SKM-1 treated with dmso at 0.1 percent for 144 hours (cell line): ENCODE data around the gene FAM98C.
"Not testable (repeated sequence)": the region's sequence is repeated elsewhere in the genome, so short reads cannot be mapped to it uniquely, and the experiment has no call there.

Experiments
- DNase-seq: peaks from one replicate; lab custom pipeline; 2025; ENCODE audit not compliant: unreplicated experiment; lab: John Stamatoyannopoulos, UW

Gene FAM98C

GRCh38 chr19:38402967-38403674 lies at the start of gene FAM98C:
FAM98C (plus strand) TSS chr19:38403093; CDS start chr19:38403154, 61 bp downstream.
- DNase-seq, result peak; percentile 93

- no peak for DNase-seq
Measured at GRCh38 chr19:38355728-38356725, 46.9 kb upstream of the FAM98C start.

- DNase-seq, result no peak
Measured at GRCh38 chr19:38358071-38358470, 44.8 kb upstream of the FAM98C start.

GRCh38 chr19:38359242-38360021 lies 43.5 kb upstream of the FAM98C start:
- no peak for DNase-seq

- DNase-seq, result no peak
Measured at GRCh38 chr19:38360351-38360750, 42.5 kb upstream of the FAM98C start.

- no peak for DNase-seq
Measured at GRCh38 chr19:38360839-38361631, 41.9 kb upstream of the FAM98C start.

- DNase-seq, result peak; percentile 5
Measured at GRCh38 chr19:38361633-38362075, 41.2 kb upstream of the FAM98C start.

GRCh38 chr19:38362076-38362945 lies 40.6 kb upstream of the FAM98C start:
- no peak for DNase-seq

- not testable (repeated sequence) for DNase-seq
Measured at GRCh38 chr19:38362946-38363688, 39.8 kb upstream of the FAM98C start.

- no peak for DNase-seq
Measured at GRCh38 chr19:38367041-38367440, 35.9 kb upstream of the FAM98C start.

- DNase-seq, result no peak
Measured at GRCh38 chr19:38369584-38369983, 33.3 kb upstream of the FAM98C start.

GRCh38 chr19:38370299-38370698 lies 32.6 kb upstream of the FAM98C start:
- no peak for DNase-seq

GRCh38 chr19:38371081-38371480 lies 31.8 kb upstream of the FAM98C start:
- no peak for DNase-seq

GRCh38 chr19:38373907-38374331 lies 29.0 kb upstream of the FAM98C start:
- no peak for DNase-seq

GRCh38 chr19:38374332-38375097 lies 28.4 kb upstream of the FAM98C start, which contains the start of gene PSMD8:
PSMD8 (plus strand) TSS chr19:38374571; CDS start chr19:38374602, 31 bp downstream.
- peak; percentile 99 for DNase-seq

- DNase-seq, result peak; percentile 44
Measured at GRCh38 chr19:38375098-38375493, 27.8 kb upstream of the FAM98C start.

- no peak for DNase-seq
Measured at GRCh38 chr19:38375748-38376147, 27.1 kb upstream of the FAM98C start.

GRCh38 chr19:38376576-38376975 lies 26.3 kb upstream of the FAM98C start:
- DNase-seq, result no peak
